Adrenal gland (tissue), 12 donors: Measurements from ENCODE around the gene LSM12. TPM values are rescaled to one million over a fixed set of nuclear protein-coding genes. Genes with fewer than 3 reads are reported as not detected.

Experiments
- DNase-seq, 7 donors: peaks; one replicate each; pipeline ENCODE4 v3.0.0-alpha.2; 2019 to 2020
- H3K27ac ChIP-seq, 5 donors: fragments of 200-600 bp; sonication (generic) in 4 of 5; 1 replicate in 3 of 5; 2 replicates in 2 of 5; pipeline versions ENCODE4 v1.5.1 to v1.8.0; 2016 to 2020; ENCODE audit warnings: mild to moderate bottlenecking in 1 of 5
- H3K27me3 ChIP-seq: fragments of 200-600 bp; 2 replicates; pipeline ENCODE4 v1.8.0; 2021
- H3K36me3 ChIP-seq, 2 donors: fragments of 200-600 bp; replicated peaks in 1 of 2; 1 replicate in 1 of 2; 2 replicates in 1 of 2; pipeline versions ENCODE4 v1.5.1 to v1.8.0; 2018 to 2022
- H3K4me1 ChIP-seq, 2 donors: fragments of 200-600 bp; replicated peaks in 1 of 2; 1 replicate in 1 of 2; 2 replicates in 1 of 2; pipeline versions ENCODE4 v1.5.1 to v1.8.0; 2018 to 2021
- H3K4me3 ChIP-seq, 4 donors: fragments of 200-600 bp; sonication (generic) in 3 of 4; one replicate each; pipeline ENCODE4 v1.5.1; 2016 to 2018
- H3K9me3 ChIP-seq, 3 donors: fragments of 200-600 bp; sonication (generic) in 1 of 3; replicated peaks in 1 of 3; 1 replicate in 2 of 3; 2 replicates in 1 of 3; pipeline versions ENCODE4 v1.5.1 to v1.8.0; 2016 to 2021
- CTCF ChIP-seq, 6 experiments: fragments of 450-650 bp in 4 of 6; fragments of 200-600 bp in 2 of 6; sonication (generic) in 1 of 6; IDR thresholded peaks; 1 replicate in 5 of 6; 2 replicates in 1 of 6; pipeline versions ENCODE4 v1.5.1 to v1.8.0; 2016 to 2021; ENCODE audit warnings: antibody characterized with exemption in 6 of 6, mild to moderate bottlenecking in 2 of 6, moderate library complexity in 1 of 6
- POLR2A ChIP-seq, 2 donors: fragments of 450-650 bp; IDR thresholded peaks; one replicate each; pipeline ENCODE4 v1.6.1; 2017; ENCODE audit warnings: antibody characterized with exemption in 2 of 2, mild to moderate bottlenecking in 2 of 2, moderate library complexity in 1 of 2
- WGBS, 4 donors: extraction: QIAGEN DNeasy Blood & Tissue Kit in 2 of 4; methylation state at CpG; one replicate each; pipeline versions ENCODE4 v1.1.5 to v1.1.7; 2013 to 2017; 5-methylcytosine and 5-hydroxymethylcytosine counted together
- intact Hi-C, 2 donors: fragments of 100-400 bp; cut with DNase I; formaldehyde crosslinking; loops; one replicate each; pipeline versions ENCODE4 v1.14.1 to v1.15.0; 2022 to 2023
- polyA plus RNA-seq, 3 donors: library from polyadenylated mRNA; stranded (reverse); fragments of 200-250 nt in 2 of 3; fragments of 350-450 nt in 1 of 3; fragmentation: Illumina TruSeq in 1 of 3; extraction: RNeasy Lipid Tissue Mini Kit (QIAGEN cat#74804) in 1 of 3; gene quantifications; one replicate each; pipeline ENCODE4 v1.2.3, GENCODE V29; 2013 to 2014
- total RNA-seq, 9 donors: library from RNA; depleted of rRNA in 4 of 9; stranded (reverse); fragments of >200 nt in 4 of 9; fragments of 120-200 nt in 1 of 9; fragmentation: NEBNext Ultra II Directional in 1 of 9; extraction: Animal tissue kit (Norgen Biotek cat#: 25700) in 1 of 9; gene quantifications; one replicate each; pipeline versions ENCODE4 v1.1.0 to v1.2.4, GENCODE V29; 2013 to 2023
- donor health status: healthy with polysubstance abuse.
- donor health status: Bipolar disorder and iron deficiency.
- donor health status: DM: yes; HTN: yes; CAD: no.
- donor health status: DM: no; HTN: no; CAD: no.
- donor health status: DM: no; HTN: no; CAD: no.
- donor health status: DM: yes; HTN: yes; CAD: no.

The LSM12 gene
- total and polyA plus RNA-seq, 12 donors, result 19.8 to 54.7 (median 37.3) TPM

- H3K4me3 ChIP-seq, result no peak overlapping the region
- peak overlapping the region in 4 of 5 donors; percentile 32 to 88 (median 85) for H3K27ac ChIP-seq
- 57 to 73% (median 62%) methylated on average over 2 to 3 of the region's 3 CpGs for WGBS, 4 donors
Measured at GRCh38 chr17:44111777-44112176, 45.3 kb upstream of the LSM12 start.

GRCh38 chr17:44110823-44111633, 44.6 kb upstream of the LSM12 start:
- H3K36me3 ChIP-seq, result peaks cover 0 to 19% of the 10 kb centered on the region in 2 donors
- TF ChIP-seq POLR2A (IDR thresholded peaks at IDR 0.05), result peak in 1 of 2 donors; percentile 93
- TF ChIP-seq CTCF (IDR thresholded peaks at IDR 0.05), result peak in 3 of 6 experiments; percentile 2 to 17 (median 11)
- H3K4me3 ChIP-seq, result peak overlapping the region in 1 of 4 donors; percentile 60
- intact Hi-C loops, result loop anchor here in 1 of 2 donors (10.0 kb wide), 1 partner anchor 46 kb away; the partner anchor contains the start of gene LSM12
- peak overlapping the region in 4 of 5 donors; percentile 68 to 88 (median 85) for H3K27ac ChIP-seq
- no peaks in the 10 kb centered on the region for H3K9me3 ChIP-seq
- WGBS, 4 donors, result 0 to 4% (median 2%) methylated on average over 5 to 28 of the region's 28 CpGs
- H3K27me3 ChIP-seq, result no peaks in the 10 kb centered on the region
- DNase-seq, result peak; percentile 98 to 100 (median 99)
- H3K4me1 ChIP-seq, result peaks cover 49 to 72% of the 10 kb centered on the region in 2 donors

More at GRCh38 chr17:44111777-44112176, 45.3 kb upstream of the LSM12 start:
- DNase-seq, result no peak
- TF ChIP-seq CTCF (IDR thresholded peaks at IDR 0.05) (no peak), POLR2A (IDR thresholded peaks at IDR 0.05) (no peak)
- intact Hi-C loops, result loop anchor here in 1 of 2 donors (10.0 kb wide), 1 partner anchor 47 kb away; the partner anchor contains the start of gene LSM12
- Histone ChIP-seq H3K36me3 (peaks cover 0 to 27% of the 10 kb centered on the region in 2 donors), H3K9me3 (no peaks in the 10 kb centered on the region), H3K4me1 (peaks cover 49 to 72% of the 10 kb centered on the region in 2 donors), H3K27me3 (no peaks in the 10 kb centered on the region)

DNA sequence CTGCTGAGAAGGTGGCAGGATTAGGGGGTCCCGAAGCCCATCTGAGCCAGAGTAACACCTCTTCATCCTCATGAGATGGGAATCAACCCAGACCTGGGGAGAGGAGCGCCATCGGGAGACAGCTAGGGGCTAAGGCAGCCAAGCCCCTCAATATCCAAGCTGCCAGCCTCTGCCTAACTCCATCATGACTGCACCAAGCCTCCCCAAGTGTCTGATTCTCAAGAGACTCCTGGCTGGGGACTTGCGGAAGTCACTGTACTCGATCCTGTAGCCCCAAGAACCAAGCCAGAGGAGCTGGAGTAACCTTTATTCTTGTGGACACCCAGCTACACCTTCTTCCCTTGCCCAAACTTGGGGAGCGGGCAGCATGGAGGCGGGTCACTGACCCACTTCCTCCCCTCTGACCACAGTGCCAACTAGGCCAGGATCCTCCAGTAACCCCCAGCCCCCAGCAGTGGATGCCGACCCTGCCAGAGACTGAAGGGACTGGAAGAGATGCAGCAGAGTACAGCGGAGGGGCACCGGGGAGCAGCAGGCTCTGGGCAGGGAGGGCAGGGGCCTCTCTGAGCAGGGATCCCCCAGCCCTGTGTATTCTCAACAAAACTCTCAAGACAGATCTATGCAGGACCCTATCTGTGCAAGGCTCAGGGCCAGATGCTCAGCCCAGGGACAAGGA, 43.7 kb upstream of the LSM12 start:
- peak in 1 of 7 donors; percentile 38 for DNase-seq
- Histone ChIP-seq H3K4me3 (peak overlapping the region in 1 of 4 donors; percentile 60), H3K4me1 (peaks cover 49 to 72% of the 10 kb centered on the region in 2 donors)

More for the DNA sequence above, 43.7 kb upstream of the LSM12 start:
- Histone ChIP-seq H3K9me3 (no peaks in the 10 kb centered on the region), H3K36me3 (peaks cover 0 to 11% of the 10 kb centered on the region in 2 donors), H3K27me3 (no peaks in the 10 kb centered on the region), H3K27ac (peak overlapping the region in 4 of 5 donors; percentile 68 to 88 (median 85))
- TF ChIP-seq CTCF (IDR thresholded peaks at IDR 0.05), result no peak
- TF ChIP-seq POLR2A (IDR thresholded peaks at IDR 0.05), result no peak
- 57 to 72% (median 68%) methylated on average over 4 to 10 of the region's 10 CpGs for WGBS, 4 donors
- intact Hi-C loops, result loop anchor here in 1 of 2 donors (10.0 kb wide), 1 partner anchor 45 kb away; the partner anchor contains the start of gene LSM12
